Vagina (tissue), 2 donors: ENCODE data around the gene YWHAH.

Experiments used
- POLR2A ChIP-seq, 2 donors: fragments of 450-650 bp; IDR thresholded peaks; one replicate each; pipeline ENCODE4 v1.6.1; 2017; ENCODE audit warnings: antibody characterized with exemption in 2 of 2, mild to moderate bottlenecking in 2 of 2, moderate library complexity in 2 of 2
- TF ChIP-seq, protein P1 (sequence below), 3 experiments: fragments of 450-650 bp in 2 of 3; fragments of 200-600 bp in 1 of 3; sonication (generic) in 1 of 3; IDR thresholded peaks; one replicate each; pipeline ENCODE4 v1.5.1; 2017 to 2019; ENCODE audit warnings: antibody characterized with exemption in 3 of 3, mild to moderate bottlenecking in 2 of 3, moderate library complexity in 2 of 3

DNA sequence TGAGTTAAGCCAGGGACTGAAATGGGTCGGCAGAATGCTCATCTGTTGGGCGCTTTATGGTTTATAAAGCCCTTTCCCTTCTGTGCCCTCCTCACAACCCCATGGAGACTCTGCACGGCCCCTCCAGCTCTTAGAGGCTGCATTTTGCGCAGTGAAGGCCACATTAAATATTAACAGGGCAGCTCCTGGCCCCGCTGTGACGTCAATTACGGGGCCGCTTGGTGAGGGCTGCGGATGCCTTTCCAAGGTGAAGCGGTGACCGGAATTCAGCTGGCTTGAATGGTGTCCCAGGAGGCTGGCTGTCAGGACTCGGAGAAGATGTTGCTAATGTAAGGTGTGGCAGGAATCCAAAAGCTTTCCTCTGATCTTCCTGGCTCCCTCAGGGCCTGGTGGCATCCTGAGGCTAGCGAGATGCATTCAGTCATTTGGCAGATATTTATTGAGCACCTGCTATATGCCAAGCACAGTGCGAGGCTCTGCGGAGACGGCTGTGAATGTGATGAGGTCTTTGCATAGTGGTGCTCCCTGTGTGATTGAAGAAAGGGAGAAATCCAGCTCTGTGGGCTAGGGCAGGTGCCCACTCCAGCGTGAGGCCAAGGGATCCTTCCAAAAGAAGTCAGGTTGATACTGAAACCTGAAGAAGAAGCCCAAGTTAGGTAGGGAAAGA, 10.4 kb upstream of the YWHAH start:
- TF ChIP-seq, protein P1, sequence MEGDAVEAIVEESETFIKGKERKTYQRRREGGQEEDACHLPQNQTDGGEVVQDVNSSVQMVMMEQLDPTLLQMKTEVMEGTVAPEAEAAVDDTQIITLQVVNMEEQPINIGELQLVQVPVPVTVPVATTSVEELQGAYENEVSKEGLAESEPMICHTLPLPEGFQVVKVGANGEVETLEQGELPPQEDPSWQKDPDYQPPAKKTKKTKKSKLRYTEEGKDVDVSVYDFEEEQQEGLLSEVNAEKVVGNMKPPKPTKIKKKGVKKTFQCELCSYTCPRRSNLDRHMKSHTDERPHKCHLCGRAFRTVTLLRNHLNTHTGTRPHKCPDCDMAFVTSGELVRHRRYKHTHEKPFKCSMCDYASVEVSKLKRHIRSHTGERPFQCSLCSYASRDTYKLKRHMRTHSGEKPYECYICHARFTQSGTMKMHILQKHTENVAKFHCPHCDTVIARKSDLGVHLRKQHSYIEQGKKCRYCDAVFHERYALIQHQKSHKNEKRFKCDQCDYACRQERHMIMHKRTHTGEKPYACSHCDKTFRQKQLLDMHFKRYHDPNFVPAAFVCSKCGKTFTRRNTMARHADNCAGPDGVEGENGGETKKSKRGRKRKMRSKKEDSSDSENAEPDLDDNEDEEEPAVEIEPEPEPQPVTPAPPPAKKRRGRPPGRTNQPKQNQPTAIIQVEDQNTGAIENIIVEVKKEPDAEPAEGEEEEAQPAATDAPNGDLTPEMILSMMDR (IDR thresholded peaks at IDR 0.05), result no peak
- TF ChIP-seq POLR2A (IDR thresholded peaks at IDR 0.05), result no peak
